H9 (cell line): ENCODE results near the gene CCDC154. TPM values are rescaled to one million over a fixed set of nuclear protein-coding genes. Genes with fewer than 3 reads are reported as not detected.

Source experiments
- DNase-seq: peaks from one replicate; pipeline ENCODE4 v3.0.0-alpha.2; 2017
- H2AFZ ChIP-seq: one replicate; pipeline ENCODE4 v1.6.1; 2013; ENCODE audit warnings: mild to moderate bottlenecking, low read length, control low read depth, moderate library complexity
- H2AK5ac ChIP-seq: 2 replicates; pipeline ENCODE4 v1.6.1; 2013; ENCODE audit warnings: low read length, control low read depth, mixed read lengths; ENCODE audit not compliant: insufficient read length
- H2BK120ac ChIP-seq: one replicate; pipeline ENCODE4 v1.6.1; 2013; ENCODE audit warnings: low read depth, mild to moderate bottlenecking, low read length, control low read depth, inconsistent platforms; ENCODE audit not compliant: poor library complexity, severe bottlenecking
- H2BK12ac ChIP-seq: 2 replicates; pipeline ENCODE4 v1.6.1; 2013; ENCODE audit warnings: low read length, control low read depth, mixed read lengths, low read depth; ENCODE audit not compliant: insufficient read length
- H2BK15ac ChIP-seq: 2 replicates; pipeline ENCODE4 v1.6.1; 2013; ENCODE audit warnings: low read depth, low read length, control low read depth
- H2BK20ac ChIP-seq: one replicate; pipeline ENCODE4 v1.6.1; 2013; ENCODE audit warnings: low read depth, mild to moderate bottlenecking, low read length, control low read depth, inconsistent platforms; ENCODE audit not compliant: poor library complexity, severe bottlenecking
- H2BK5ac ChIP-seq: 2 replicates; pipeline ENCODE4 v1.6.1; 2013; ENCODE audit warnings: low read length, control low read depth, mixed read lengths; ENCODE audit not compliant: insufficient read length
- H3K14ac ChIP-seq: 2 replicates; pipeline ENCODE4 v1.6.1; 2013; ENCODE audit warnings: low read length, control low read depth; ENCODE audit not compliant: insufficient read depth
- H3K18ac ChIP-seq: 2 replicates; pipeline ENCODE4 v1.6.1; 2013; ENCODE audit warnings: low read depth, mild to moderate bottlenecking, mixed read lengths, low read length, control low read depth; ENCODE audit not compliant: insufficient read length
- H3K23ac ChIP-seq: 2 replicates; pipeline ENCODE4 v1.6.1; 2013; ENCODE audit warnings: low read length, control low read depth, mixed read lengths, low read depth; ENCODE audit not compliant: insufficient read length
- H3K23me2 ChIP-seq: 2 replicates; pipeline ENCODE4 v1.6.1; 2013; ENCODE audit warnings: low read depth, mild to moderate bottlenecking, mixed read lengths, low read length, control low read depth; ENCODE audit not compliant: insufficient read length, poor library complexity, severe bottlenecking
- H3K27ac ChIP-seq: 2 replicates; pipeline ENCODE4 v1.5.1; 2013; ENCODE audit warnings: low read length, control low read depth, mixed read lengths, low read depth; ENCODE audit not compliant: insufficient read length
- H3K27me3 ChIP-seq: 2 replicates; pipeline ENCODE4 v1.6.1; 2013; ENCODE audit warnings: low read length, control low read depth, inconsistent platforms; ENCODE audit not compliant: insufficient read depth
- H3K4ac ChIP-seq: 2 replicates; pipeline ENCODE4 v1.6.1; 2013; ENCODE audit warnings: low read depth, mild to moderate bottlenecking, control low read depth, inconsistent platforms, low read length, moderate library complexity
- H3K4me1 ChIP-seq: 2 replicates; pipeline ENCODE4 v1.6.1; 2013; ENCODE audit warnings: low read length, control low read depth, inconsistent platforms; ENCODE audit not compliant: insufficient read depth
- H3K4me2 ChIP-seq: 2 replicates; pipeline ENCODE4 v1.6.1; 2013; ENCODE audit warnings: low read length, control low read depth, mixed read lengths; ENCODE audit not compliant: insufficient read length, insufficient read depth
- H3K56ac ChIP-seq: 2 replicates; pipeline ENCODE4 v1.6.1; 2013; ENCODE audit warnings: low read depth, mild to moderate bottlenecking, mixed read lengths, low read length, control low read depth; ENCODE audit not compliant: insufficient read length
- H3K79me1 ChIP-seq: 2 replicates; pipeline ENCODE4 v1.6.1; 2013; ENCODE audit warnings: low read depth, mild to moderate bottlenecking, moderate library complexity, low read length, control low read depth, inconsistent platforms; ENCODE audit not compliant: insufficient read depth, poor library complexity, severe bottlenecking
- H3K79me2 ChIP-seq: 2 replicates; pipeline ENCODE4 v1.6.1; 2013; ENCODE audit warnings: low read length, control low read depth, inconsistent platforms; ENCODE audit not compliant: insufficient read depth
- H3K9ac ChIP-seq: 2 replicates; pipeline ENCODE4 v1.6.1; 2013; ENCODE audit warnings: low read length, control low read depth, mixed read lengths; ENCODE audit not compliant: insufficient read length; ENCODE audit errors: extremely low read depth
- H3K9me3 ChIP-seq: one replicate; pipeline ENCODE4 v1.6.1; 2013; ENCODE audit warnings: low read depth, low read length, inconsistent platforms; ENCODE audit not compliant: control insufficient read depth
- H3T11ph ChIP-seq: one replicate; pipeline ENCODE4 v1.6.1; 2013; ENCODE audit warnings: mild to moderate bottlenecking, low read length, control low read depth, inconsistent platforms
- H4K20me1 ChIP-seq: one replicate; pipeline ENCODE4 v1.6.1; 2013; ENCODE audit not compliant: control insufficient read depth, insufficient read length, insufficient read depth
- H4K5ac ChIP-seq: 2 replicates; pipeline ENCODE4 v1.6.1; 2013; ENCODE audit warnings: low read depth, mild to moderate bottlenecking, mixed read lengths, low read length, control low read depth; ENCODE audit not compliant: insufficient read length
- H4K8ac ChIP-seq: replicated peaks from 2 replicates; pipeline ENCODE4 v1.6.1; 2013; ENCODE audit warnings: low read length, control low read depth, mixed read lengths, low read depth; ENCODE audit not compliant: insufficient read length
- H4K91ac ChIP-seq: 2 replicates; pipeline ENCODE4 v1.6.1; 2013; ENCODE audit warnings: low read depth, mild to moderate bottlenecking, moderate library complexity, mixed read lengths, low read length, control low read depth; ENCODE audit not compliant: insufficient read length
- H3K27ac Mint-ChIP-seq, 3 experiments: 2 replicates in 2 of 3; 3 replicates in 1 of 3; pipeline ENCODE4 v1.8.0; 2020 to 2021; ENCODE audit warnings: mixed read lengths in 3 of 3, mild to moderate bottlenecking in 1 of 3, moderate library complexity in 1 of 3
- H3K27me3 Mint-ChIP-seq: 2 replicates; pipeline ENCODE4 v1.8.0; 2021; ENCODE audit warnings: low read depth, mild to moderate bottlenecking, moderate library complexity, mixed read lengths
- H3K36me3 Mint-ChIP-seq, 3 experiments: 2 replicates in 2 of 3; 3 replicates in 1 of 3; pipeline ENCODE4 v1.8.0; 2020 to 2021; ENCODE audit warnings: low read depth in 3 of 3, mixed read lengths in 3 of 3; ENCODE audit not compliant: insufficient read depth in 1 of 3
- H3K4me1 Mint-ChIP-seq, 2 experiments: 2 replicates each; pipeline ENCODE4 v1.8.0; 2020; ENCODE audit warnings: mixed read lengths in 2 of 2
- H3K4me3 Mint-ChIP-seq, 2 experiments: 2 replicates in 1 of 2; 3 replicates in 1 of 2; pipeline ENCODE4 v1.8.0; 2020 to 2021; ENCODE audit warnings: mild to moderate bottlenecking in 2 of 2, mixed read lengths in 2 of 2, moderate library complexity in 1 of 2
- H3K9me3 Mint-ChIP-seq, 2 experiments: 2 replicates in 1 of 2; 3 replicates in 1 of 2; pipeline ENCODE4 v1.8.0; 2020; ENCODE audit warnings: mild to moderate bottlenecking in 2 of 2, mixed read lengths in 2 of 2, moderate library complexity in 1 of 2
- CTCF ChIP-seq: fragments of 200-600 bp; sonication (generic); conservative IDR thresholded peaks from 3 replicates; pipeline ENCODE4 v1.8.0; 2021; ENCODE audit warnings: antibody characterized with exemption, mild to moderate bottlenecking
- WGBS: extraction: QIAGEN DNeasy Blood & Tissue Kit; methylation state at CpG from one replicate; pipeline ENCODE4 v1.1.7; 2013; ENCODE audit warnings: missing lambda C conversion rate, low lambda C conversion rate, mixed read lengths; ENCODE audit not compliant: insufficient read length; ENCODE audit errors: extremely low coverage; 5-methylcytosine and 5-hydroxymethylcytosine counted together
- total RNA-seq: library from RNA; stranded (reverse); gene quantifications from 2 replicates; pipeline ENCODE4 v1.2.1, GENCODE V29; 2021

Gene CCDC154
- total RNA-seq, 1 experiment from 2014 or later, result 1.3 TPM

DNA sequence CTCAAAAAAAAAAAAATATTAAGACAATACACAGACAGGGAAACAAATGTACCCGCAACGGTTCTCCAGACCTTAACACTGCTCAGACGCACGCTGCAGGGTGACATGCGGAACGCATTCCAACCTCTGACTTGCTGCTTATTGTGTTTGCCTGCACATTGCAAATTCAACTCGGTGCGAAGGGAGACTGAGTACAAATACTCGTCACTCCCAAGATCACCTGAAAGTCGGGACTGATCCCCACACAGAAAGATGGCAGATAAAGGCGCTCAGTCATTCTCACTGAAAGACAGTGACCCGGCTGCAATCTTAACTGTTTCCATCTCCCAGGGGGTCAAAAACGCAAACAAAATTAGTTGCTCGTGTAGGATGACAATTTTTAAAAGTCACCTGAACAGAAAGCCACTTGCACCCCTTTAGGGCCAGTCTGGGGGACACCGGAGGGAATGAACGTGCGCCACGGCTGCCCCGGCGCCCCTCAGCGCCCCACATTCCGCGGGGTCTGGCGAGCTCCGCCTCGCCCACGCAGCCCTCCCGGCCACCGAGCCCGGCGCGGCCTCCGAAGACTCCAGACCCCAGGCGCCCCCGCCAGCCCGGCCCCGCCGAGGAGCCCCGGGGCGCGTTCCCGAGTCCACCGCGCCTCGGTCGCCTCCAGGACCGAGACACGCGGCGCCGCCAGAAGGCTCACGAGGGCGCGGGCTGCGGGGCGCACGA, 29.9 kb upstream of the CCDC154 start:
- Histone ChIP-seq H3T11ph (no peak overlapping the region), H3K14ac (peak overlapping the region; percentile 79), H3K79me1 (peaks cover 10% of the 10 kb centered on the region), H3K56ac (no peak overlapping the region), H3K9ac (peak overlapping the region; percentile 68), H3K27me3 (no peaks in the 10 kb centered on the region), H3K9me3 (peaks cover 8% of the 10 kb centered on the region), H3K4ac (no peak overlapping the region), H4K8ac (no peak overlapping the region), H4K20me1 (no peaks in the 10 kb centered on the region), H3K23ac (no peak overlapping the region), H3K27ac (no peak overlapping the region), H2BK5ac (no peak overlapping the region), H4K91ac (no peak overlapping the region), H3K4me2 (peak overlapping the region; percentile 99), H2BK120ac (no peak overlapping the region), H3K18ac (no peak overlapping the region), H2AFZ (no peak overlapping the region), H2BK12ac (no peak overlapping the region), H2BK20ac (no peak overlapping the region), H2BK15ac (no peak overlapping the region), H4K5ac (no peak overlapping the region), H3K4me1 (peaks cover 4% of the 10 kb centered on the region), H3K23me2 (peaks cover 11% of the 10 kb centered on the region), H3K79me2 (peaks cover 17% of the 10 kb centered on the region; the same call in 1 of the 2 replicates), H2AK5ac (no peak overlapping the region)
- peaks cover 18 to 28% of the 10 kb centered on the region in 2 experiments for H3K9me3 Mint-ChIP-seq
- peaks cover 12 to 15% of the 10 kb centered on the region in 2 experiments for H3K4me1 Mint-ChIP-seq
- H3K4me3 Mint-ChIP-seq, result peak overlapping the region; percentile 75 to 82
- DNase-seq, result no peak
- TF ChIP-seq CTCF, result no peak
- no peak overlapping the region for H3K27ac Mint-ChIP-seq
- no CpG with 5 or more reads among the region's 57 CpGs for WGBS
- H3K27me3 Mint-ChIP-seq, result peaks cover 27% of the 10 kb centered on the region
- H3K36me3 Mint-ChIP-seq, result peaks cover 0 to 2% (median 0%) of the 10 kb centered on the region in 3 experiments; a peak in 3 of 7 replicates
